Breast epithelium (tissue), 3 donors: ENCODE results near the gene PDE1C.

Experiments used
- CTCF ChIP-seq, 3 donors: fragments of 450-650 bp; IDR thresholded peaks; one replicate each; pipeline ENCODE4 v1.5.1; 2016 to 2017; ENCODE audit warnings: antibody characterized with exemption in 3 of 3, mild to moderate bottlenecking in 3 of 3, moderate library complexity in 3 of 3
- POLR2A ChIP-seq: fragments of 450-650 bp; IDR thresholded peaks from one replicate; pipeline ENCODE4 v1.6.1; 2016; ENCODE audit warnings: antibody characterized with exemption, mild to moderate bottlenecking, moderate library complexity
- POLR2AphosphoS5 ChIP-seq, 3 donors: sonication (generic); formaldehyde crosslinking; IDR thresholded peaks; one replicate each; pipeline ENCODE4 v1.6.1; 2017; ENCODE audit warnings: antibody characterized with exemption in 3 of 3

GRCh38 chr7:32077806-32078205 lies 7.6 kb upstream of the PDE1C start:
- TF ChIP-seq POLR2AphosphoS5 (IDR thresholded peaks at IDR 0.05): no peak
- no peak for TF ChIP-seq POLR2A
- no peak for TF ChIP-seq CTCF (IDR thresholded peaks at IDR 0.05)
